GM12891 (cell line): ENCODE results near the gene AP3M1.

Source experiments
- POLR2A ChIP-seq: IDR thresholded peaks from 2 replicates; pipeline ENCODE4 v1.6.1; 2011; ENCODE audit warnings: low read depth, low read length, control low read depth
- POLR2AphosphoS5 ChIP-seq: IDR thresholded peaks from 2 replicates; pipeline ENCODE4 v1.6.1; 2011; ENCODE audit warnings: low read depth, low read length, control low read depth
- TAF1 ChIP-seq: IDR thresholded peaks from 2 replicates; pipeline ENCODE4 v1.6.1; 2011; ENCODE audit warnings: low read depth, low read length, control low read depth

DNA sequence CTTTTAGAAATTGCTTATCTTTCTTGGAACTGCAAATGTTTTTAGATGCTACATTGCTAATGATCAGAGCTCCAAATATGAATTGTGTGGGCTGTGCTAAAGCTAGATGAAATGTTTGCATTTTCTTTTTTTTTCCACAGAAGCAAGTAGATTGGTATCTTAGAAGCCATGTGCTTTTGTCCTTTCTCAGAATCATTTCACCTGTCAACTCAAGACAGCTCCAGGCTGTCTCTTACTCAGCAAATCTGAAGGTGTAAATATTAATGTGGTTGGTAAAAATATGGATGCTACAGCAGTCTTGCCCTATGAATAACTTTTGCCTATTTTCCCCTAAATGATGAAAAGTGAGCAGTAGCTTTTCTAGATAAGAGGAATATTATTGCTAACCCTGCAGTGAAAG is 41.2 kb downstream of the AP3M1 start:
- TF ChIP-seq POLR2A = no peak
- TF ChIP-seq POLR2AphosphoS5 = no peak
- TF ChIP-seq TAF1 = no peak
